OCI-LY3 (cell line): ENCODE measurements around the gene PTPRCAP.

Source experiments
- EZH2phosphoT487 ChIP-seq: fragments of 200-600 bp; shearing (Covaris generic); IDR thresholded peaks from 2 replicates; pipeline ENCODE4 v1.6.1; 2018; ENCODE audit warnings: antibody characterized with exemption, mixed run types, low read depth
- TF ChIP-seq, protein P1 (sequence below): fragments of 200-600, 300-600 bp; sonication (generic); IDR thresholded peaks from 2 replicates; pipeline ENCODE4 v1.5.1; 2014; ENCODE audit warnings: antibody characterized with exemption, low read length, low read depth

DNA sequence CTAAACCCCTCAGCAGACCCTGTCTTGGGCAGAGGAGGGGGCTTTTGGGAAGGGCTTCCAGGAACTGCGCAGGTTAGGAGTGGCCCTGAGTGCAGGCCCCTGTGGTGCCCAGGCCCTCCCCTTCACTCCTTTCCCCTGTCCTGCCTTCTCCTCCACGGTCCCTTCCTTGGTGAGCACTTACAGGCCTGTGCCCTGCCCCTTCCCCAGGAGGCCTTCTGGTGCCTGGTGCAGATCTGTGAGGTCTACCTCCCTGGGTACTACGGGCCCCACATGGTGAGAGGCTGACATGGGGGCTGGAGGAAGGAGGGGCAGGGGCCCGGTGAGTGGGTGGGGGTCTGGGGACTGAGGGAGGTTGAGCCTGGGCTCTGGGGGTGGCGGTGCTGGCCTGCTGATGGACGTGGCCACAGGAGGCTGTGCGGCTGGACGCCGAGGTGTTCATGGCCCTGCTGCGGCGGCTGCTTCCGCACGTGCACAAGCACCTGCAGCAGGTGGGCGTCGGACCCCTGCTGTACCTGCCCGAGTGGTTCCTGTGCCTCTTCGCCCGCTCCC is 31.0 kb downstream of the PTPRCAP start:
- TF ChIP-seq, protein P1, sequence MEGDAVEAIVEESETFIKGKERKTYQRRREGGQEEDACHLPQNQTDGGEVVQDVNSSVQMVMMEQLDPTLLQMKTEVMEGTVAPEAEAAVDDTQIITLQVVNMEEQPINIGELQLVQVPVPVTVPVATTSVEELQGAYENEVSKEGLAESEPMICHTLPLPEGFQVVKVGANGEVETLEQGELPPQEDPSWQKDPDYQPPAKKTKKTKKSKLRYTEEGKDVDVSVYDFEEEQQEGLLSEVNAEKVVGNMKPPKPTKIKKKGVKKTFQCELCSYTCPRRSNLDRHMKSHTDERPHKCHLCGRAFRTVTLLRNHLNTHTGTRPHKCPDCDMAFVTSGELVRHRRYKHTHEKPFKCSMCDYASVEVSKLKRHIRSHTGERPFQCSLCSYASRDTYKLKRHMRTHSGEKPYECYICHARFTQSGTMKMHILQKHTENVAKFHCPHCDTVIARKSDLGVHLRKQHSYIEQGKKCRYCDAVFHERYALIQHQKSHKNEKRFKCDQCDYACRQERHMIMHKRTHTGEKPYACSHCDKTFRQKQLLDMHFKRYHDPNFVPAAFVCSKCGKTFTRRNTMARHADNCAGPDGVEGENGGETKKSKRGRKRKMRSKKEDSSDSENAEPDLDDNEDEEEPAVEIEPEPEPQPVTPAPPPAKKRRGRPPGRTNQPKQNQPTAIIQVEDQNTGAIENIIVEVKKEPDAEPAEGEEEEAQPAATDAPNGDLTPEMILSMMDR, result no peak
- no peak for TF ChIP-seq EZH2phosphoT487
